BLaER1 treated with 17β-estradiol and CSF1 and Interleukin-3, amounts not matched to agents 10 nM and 100 nM (cell line): Measurements from ENCODE around the gene COX6B2.
A peak's percentile ranks its signal among the peaks of the same experiment; 100 is the strongest.

ENCODE experiments used
- H3K27ac ChIP-seq, 11 experiments: shearing (Covaris generic); formaldehyde crosslinking; 2 replicates each; pipeline ENCODE4 v1.8.1; 2022
- H3K27me3 ChIP-seq, 11 experiments: shearing (Covaris generic); formaldehyde crosslinking; 2 replicates each; pipeline ENCODE4 v1.8.1; 2022
- H3K36me3 ChIP-seq, 11 experiments: shearing (Covaris generic); formaldehyde crosslinking; 2 replicates each; pipeline ENCODE4 v1.8.1; 2022
- H3K4me1 ChIP-seq, 10 experiments: shearing (Covaris generic); formaldehyde crosslinking; 2 replicates each; pipeline ENCODE4 v1.8.1; 2022
- H3K4me2 ChIP-seq, 11 experiments: shearing (Covaris generic); formaldehyde crosslinking; 2 replicates each; pipeline ENCODE4 v1.8.1; 2022
- H3K4me3 ChIP-seq, 10 experiments: shearing (Covaris generic); formaldehyde crosslinking; 2 replicates each; pipeline ENCODE4 v1.8.1; 2022
- H3K9ac ChIP-seq, 11 experiments: shearing (Covaris generic); formaldehyde crosslinking; 2 replicates each; pipeline ENCODE4 v1.8.1; 2022
- H3K9me3 ChIP-seq, 11 experiments: shearing (Covaris generic); formaldehyde crosslinking; replicated peaks in 1 of 11; 2 replicates each; pipeline ENCODE4 v1.8.1; 2022
- H4K20me1 ChIP-seq, 11 experiments: shearing (Covaris generic); formaldehyde crosslinking; 2 replicates each; pipeline ENCODE4 v1.8.1; 2022
- Cebpa-rat ChIP-seq, 11 experiments: shearing (Covaris generic); IDR thresholded peaks; 2 replicates each; pipeline ENCODE4 v1.8.1; 2022

COX6B2 gene

DNA sequence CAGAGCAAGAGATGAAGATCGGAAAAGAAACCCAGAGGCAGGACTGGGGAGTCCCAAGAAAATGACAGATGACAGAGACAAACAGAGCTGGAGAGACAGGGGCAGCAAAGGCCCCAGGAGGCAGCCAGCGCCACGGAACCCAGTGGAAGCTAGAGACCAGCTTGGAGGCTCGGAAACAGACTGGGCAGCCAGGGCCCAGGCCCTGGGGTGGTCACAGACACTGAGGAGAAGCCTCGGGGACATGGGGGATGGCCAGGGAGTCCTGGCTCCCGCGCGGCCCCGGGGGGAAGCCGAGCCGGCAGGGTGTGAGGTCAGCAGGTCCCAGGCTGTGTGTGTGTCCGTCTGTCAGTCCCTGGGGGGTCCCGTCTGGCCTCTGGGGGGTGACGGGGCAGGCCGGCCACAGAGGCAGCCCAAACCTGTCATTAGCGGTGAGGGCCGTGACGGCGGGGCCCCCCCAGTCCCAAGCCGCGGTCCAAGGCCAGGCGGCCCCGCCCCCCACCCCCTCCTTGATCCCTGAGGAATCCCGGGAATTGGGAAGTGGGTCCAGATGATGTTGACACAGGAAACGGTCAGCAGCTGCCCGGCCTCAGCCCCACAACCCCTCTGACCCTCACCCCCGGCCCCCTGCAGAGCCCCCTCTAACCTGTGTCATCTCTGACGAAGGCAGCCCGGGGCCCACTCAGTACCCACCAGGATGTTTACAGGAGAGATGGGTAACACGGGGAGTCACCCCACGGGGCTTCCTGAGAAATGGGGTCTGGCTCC lies 19.7 kb upstream of the COX6B2 start:
- Histone ChIP-seq H3K9me3 (no peaks in the 10 kb centered on the region), H3K36me3 (no peaks in the 10 kb centered on the region), H3K4me1 (peaks cover 7 to 29% (median 21%) of the 10 kb centered on the region in 10 experiments; a peak in 18 of 20 replicates), H3K4me3 (no peak overlapping the region), H3K9ac (no peak overlapping the region), H3K27ac (no peak overlapping the region), H3K27me3 (peaks cover 57 to 84% (median 77%) of the 10 kb centered on the region in 11 experiments), H3K4me2 (no peak overlapping the region), H4K20me1 (peaks cover 0 to 22% (median under 1%) of the 10 kb centered on the region in 11 experiments; a peak in 9 of 22 replicates)
- no peak for TF ChIP-seq Cebpa-rat (IDR thresholded peaks at IDR 0.05)

DNA sequence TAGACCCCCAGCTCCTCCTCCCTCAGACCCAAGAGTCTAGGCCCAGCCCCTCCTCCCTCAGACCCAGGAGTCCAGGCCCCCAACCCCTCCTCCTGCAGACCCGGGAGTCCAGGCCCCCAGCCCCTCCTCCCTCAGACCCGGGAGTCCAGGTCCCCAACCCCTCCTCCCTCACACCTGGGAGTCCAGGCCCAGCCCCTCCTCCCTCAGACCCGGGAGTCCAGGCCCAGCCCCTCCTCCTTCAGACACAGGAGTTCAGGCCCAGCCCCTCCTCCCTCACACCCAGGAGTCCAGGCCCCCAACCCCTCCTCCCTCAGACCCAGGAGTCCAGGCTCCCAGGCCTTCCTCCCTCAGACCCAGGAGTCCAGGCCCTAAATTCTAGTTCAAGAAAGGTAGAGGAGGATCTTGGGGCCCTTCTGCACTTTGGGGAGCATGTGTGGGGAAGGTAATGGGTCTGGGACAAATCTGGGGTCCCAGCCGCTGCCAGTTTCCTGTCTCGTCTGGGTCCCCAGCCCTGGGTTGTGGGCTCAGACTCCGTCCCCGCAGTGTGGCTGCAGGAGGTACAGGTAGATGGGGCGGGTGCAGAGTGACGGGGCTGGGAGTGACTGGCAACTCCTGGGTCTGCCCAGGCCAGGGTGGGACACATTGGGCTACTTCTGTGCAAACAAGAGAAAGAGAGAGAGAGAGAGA lies 18.9 kb upstream of the COX6B2 start:
- H3K36me3 ChIP-seq, result no peaks in the 10 kb centered on the region
- no peak for TF ChIP-seq Cebpa-rat (IDR thresholded peaks at IDR 0.05)
- H3K9ac ChIP-seq, result no peak overlapping the region
- H3K27me3 ChIP-seq, result peaks cover 65 to 91% (median 84%) of the 10 kb centered on the region in 11 experiments
- H3K4me1 ChIP-seq, result peaks cover 12 to 36% (median 26%) of the 10 kb centered on the region in 10 experiments; a peak in 18 of 20 replicates
- no peak overlapping the region; a peak in 1 of 22 replicates for H3K4me2 ChIP-seq
- H3K27ac ChIP-seq, result no peak overlapping the region
- H3K4me3 ChIP-seq, result no peak overlapping the region
- no peaks in the 10 kb centered on the region for H3K9me3 ChIP-seq
- H4K20me1 ChIP-seq, result peaks cover 0 to 29% (median 7%) of the 10 kb centered on the region in 11 experiments; a peak in 11 of 22 replicates

DNA sequence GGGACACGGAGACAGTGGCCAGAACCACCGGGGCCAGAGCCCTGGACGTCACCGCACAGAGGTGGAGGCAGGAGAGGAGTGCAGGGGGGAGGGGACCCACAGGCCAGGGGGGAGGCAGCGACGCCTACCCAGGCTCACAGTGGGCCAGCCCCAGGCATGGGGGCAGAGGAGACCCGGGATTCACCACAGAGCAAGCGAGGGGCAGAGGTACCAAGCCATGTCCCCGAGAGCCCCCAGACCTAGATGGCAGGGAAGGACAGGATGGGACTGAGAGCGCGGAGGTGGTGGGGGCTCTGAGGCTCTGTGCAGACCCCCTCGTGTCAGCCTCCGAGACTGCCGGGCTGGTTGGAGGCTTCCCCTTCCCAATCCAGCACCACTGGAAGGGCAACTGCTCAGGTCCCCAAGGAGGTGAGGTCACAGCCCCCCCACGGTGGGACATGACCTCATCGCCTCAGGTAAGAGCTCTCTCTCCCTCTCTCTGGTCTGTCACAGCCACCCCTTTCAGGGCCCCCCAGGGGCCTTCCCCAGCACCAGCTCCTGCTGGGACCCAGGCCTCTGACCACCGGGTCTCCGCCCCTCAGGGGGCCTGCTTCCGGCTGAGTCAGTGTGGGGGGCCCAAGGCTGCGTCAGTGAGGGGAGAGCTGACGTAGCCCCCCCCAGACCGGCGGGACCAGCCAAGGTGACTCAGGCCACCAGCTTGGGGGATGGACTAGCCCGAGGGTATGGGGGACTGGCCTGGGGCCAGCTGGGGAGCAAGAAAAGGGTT lies 18.0 kb upstream of the COX6B2 start:
- Histone ChIP-seq H3K27me3 (peaks cover 73 to 95% (median 88%) of the 10 kb centered on the region in 11 experiments), H3K27ac (no peak overlapping the region), H3K4me2 (peak overlapping the region in 10 of 11 experiments; percentile 1 to 55 (median 43); a peak in 14 of 22 replicates), H3K9me3 (no peaks in the 10 kb centered on the region), H3K36me3 (no peaks in the 10 kb centered on the region), H3K4me3 (no peak overlapping the region), H4K20me1 (peaks cover 0 to 27% (median 7%) of the 10 kb centered on the region in 11 experiments; a peak in 11 of 22 replicates), H3K4me1 (peaks cover 12 to 36% (median 25%) of the 10 kb centered on the region in 10 experiments; a peak in 18 of 20 replicates), H3K9ac (peak overlapping the region in 4 of 11 experiments; percentile 9 to 46 (median 24); a peak in 1 of 22 replicates)
- TF ChIP-seq Cebpa-rat (IDR thresholded peaks at IDR 0.05), result no peak

DNA sequence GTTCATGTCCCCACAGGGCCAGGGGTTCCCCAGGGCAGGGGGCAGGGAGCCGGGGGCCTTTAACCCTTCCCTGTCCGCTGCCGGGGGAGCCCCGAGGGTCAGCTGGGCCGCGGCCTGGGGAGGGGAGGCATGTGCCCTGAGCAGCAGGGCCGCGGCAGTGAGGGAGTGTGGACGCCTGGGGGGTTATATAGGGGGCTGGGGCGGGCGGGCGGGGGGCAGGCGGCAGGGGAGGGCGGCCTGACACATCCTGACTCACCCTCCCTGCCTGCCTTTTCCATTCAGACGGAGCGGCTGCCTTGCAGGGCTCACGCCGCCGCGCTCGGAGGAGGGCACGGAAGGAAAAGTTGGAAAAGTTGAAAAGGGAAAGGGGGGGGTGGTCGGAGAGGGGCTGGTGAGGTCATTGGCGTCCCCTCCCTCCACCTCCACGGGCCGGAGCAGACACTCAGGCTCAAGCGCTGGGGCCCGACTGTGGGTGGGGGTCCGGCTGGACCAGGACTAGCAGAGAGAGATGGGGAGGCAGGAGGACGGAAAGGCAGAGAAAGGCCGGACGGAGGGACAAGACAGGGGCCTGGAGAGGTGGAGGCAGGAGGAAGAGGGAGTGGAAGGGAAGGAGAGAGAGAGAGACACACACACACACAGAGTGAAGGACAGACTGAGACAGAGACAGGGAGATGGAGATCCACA lies 15.9 kb upstream of the COX6B2 start, which contains the start of gene IL11:
Gene IL11 (minus strand): TSS at position 159 of the 684 bp plus-strand sequence. CDS start 153 bp downstream, at position 6.
- Histone ChIP-seq H3K27ac (no peak within 1 kb of the TSS), H3K9ac (peak within 1 kb of the TSS in 9 of 11 experiments; percentile 38 to 67 (median 51); a peak in 12 of 22 replicates), H3K4me2 (peak within 1 kb of the TSS; percentile 78 to 89 (median 83)), H3K4me1 (peaks cover 12 to 22% (median 19%) of the 10 kb centered on the region in 10 experiments; a peak in 18 of 20 replicates), H4K20me1 (peaks cover 0 to 26% (median 7%) of the 10 kb centered on the region in 11 experiments; a peak in 9 of 22 replicates), H3K9me3 (no peaks in the 10 kb centered on the region), H3K36me3 (no peaks in the 10 kb centered on the region), H3K27me3 (peaks cover 59 to 85% (median 79%) of the 10 kb centered on the region in 11 experiments), H3K4me3 (peak within 1 kb of the TSS; percentile 37 to 67 (median 51); a peak in 19 of 20 replicates)
- TF ChIP-seq Cebpa-rat (IDR thresholded peaks at IDR 0.05), result no peak

DNA sequence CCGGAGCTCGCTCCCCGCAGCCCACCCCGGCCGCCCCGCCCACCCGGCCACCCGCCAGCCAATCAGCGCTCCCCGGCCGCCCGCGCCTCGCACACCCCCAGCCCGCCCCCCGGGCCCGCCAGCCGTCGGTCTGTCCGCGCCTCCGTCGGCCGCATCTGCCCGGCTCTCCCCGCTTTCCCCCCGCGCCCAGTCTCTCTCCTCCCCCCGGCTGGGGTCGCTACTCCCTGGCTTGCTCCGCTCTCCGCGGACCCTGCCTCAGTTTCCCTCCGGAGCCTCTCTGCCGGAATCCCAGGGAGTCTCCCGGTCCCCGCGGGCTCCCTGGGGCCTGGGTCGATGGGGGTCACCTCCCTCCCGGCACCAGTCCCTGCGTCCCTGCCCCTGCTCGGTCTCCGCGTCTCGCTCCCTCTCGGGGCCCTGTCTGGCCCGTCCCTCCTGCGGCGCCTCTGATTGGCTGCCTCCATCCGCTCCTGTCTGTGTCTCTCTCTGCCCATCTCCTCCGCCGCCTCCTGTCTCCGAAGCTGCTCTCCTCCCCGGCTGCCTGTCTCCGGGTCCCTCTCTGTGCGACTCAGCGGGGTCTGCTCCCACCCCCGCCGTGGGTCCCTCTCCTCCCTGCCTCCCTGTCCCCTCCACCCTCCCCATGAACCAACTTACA lies 15.3 kb upstream of the COX6B2 start:
- H3K27ac ChIP-seq, result no peak overlapping the region
- H3K9ac ChIP-seq, result peak overlapping the region in 3 of 11 experiments; percentile 38 to 54 (median 50); a peak in 4 of 22 replicates
- H3K4me2 ChIP-seq, result peak overlapping the region; percentile 75 to 89 (median 82)

DNA sequence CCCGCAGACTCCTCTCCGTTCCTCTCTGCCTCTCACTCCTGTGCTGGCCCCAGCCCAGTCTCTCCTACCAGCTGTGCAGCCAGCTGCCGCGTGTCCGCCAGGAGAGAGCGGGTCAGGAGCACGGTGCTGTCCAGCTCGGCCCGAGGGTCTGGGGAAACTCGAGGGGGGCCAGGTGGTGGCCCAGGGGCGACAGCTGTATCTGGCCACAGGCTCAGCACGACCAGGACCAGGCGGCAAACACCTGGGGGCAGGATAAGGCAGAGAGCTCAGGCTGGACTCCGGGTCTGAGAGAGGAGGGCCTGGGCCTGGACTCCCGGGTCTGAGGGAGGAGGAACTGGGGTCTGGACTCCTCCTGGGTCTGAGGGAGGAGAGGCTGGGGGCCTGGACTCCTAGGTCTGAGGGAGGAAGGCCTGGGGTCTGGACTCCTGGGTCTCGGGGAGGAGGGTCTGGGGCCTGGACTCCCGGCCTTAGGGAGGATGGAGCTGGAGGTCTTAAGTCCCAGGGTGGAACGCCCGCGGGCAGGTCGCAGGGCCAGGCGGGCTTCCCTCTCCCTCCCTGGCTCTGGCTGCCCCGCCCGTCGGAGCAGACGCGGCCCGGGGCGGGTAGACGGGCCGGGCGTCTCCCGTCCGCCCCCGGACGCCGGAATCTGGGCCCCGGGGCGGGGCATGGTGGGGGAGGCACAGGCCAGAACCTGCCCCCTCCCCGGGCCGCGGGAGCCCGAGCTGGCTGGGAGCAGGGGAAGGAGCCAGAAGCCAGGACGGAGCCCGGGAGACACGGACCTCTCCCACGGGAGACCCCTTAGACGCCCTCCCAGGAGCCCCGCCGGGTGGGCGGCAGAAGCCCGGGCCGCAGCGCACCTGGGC lies 14.4 kb upstream of the COX6B2 start:
- no peak for TF ChIP-seq Cebpa-rat (IDR thresholded peaks at IDR 0.05)
- Histone ChIP-seq H3K9ac (peak overlapping the region in 9 of 11 experiments; percentile 38 to 67 (median 51); a peak in 12 of 22 replicates), H3K9me3 (no peaks in the 10 kb centered on the region), H3K36me3 (no peaks in the 10 kb centered on the region), H3K4me3 (peak overlapping the region; percentile 33 to 67 (median 51); a peak in 18 of 20 replicates), H3K27ac (no peak overlapping the region), H3K27me3 (peaks cover 53 to 78% (median 73%) of the 10 kb centered on the region in 11 experiments), H3K4me2 (peak overlapping the region; percentile 75 to 89 (median 82)), H3K4me1 (peaks cover 12 to 26% (median 19%) of the 10 kb centered on the region in 10 experiments; a peak in 18 of 20 replicates), H4K20me1 (peaks cover 0 to 26% (median 7%) of the 10 kb centered on the region in 11 experiments; a peak in 9 of 22 replicates)

More for the DNA sequence above, 15.3 kb upstream of the COX6B2 start:
- TF ChIP-seq Cebpa-rat (IDR thresholded peaks at IDR 0.05), result no peak
- Histone ChIP-seq H4K20me1 (peaks cover 0 to 26% (median 7%) of the 10 kb centered on the region in 11 experiments; a peak in 9 of 22 replicates), H3K9me3 (no peaks in the 10 kb centered on the region), H3K36me3 (no peaks in the 10 kb centered on the region), H3K4me1 (peaks cover 12 to 22% (median 19%) of the 10 kb centered on the region in 10 experiments; a peak in 18 of 20 replicates), H3K4me3 (peak overlapping the region; percentile 28 to 67 (median 49); a peak in 15 of 20 replicates), H3K27me3 (peaks cover 56 to 82% (median 76%) of the 10 kb centered on the region in 11 experiments)

DNA sequence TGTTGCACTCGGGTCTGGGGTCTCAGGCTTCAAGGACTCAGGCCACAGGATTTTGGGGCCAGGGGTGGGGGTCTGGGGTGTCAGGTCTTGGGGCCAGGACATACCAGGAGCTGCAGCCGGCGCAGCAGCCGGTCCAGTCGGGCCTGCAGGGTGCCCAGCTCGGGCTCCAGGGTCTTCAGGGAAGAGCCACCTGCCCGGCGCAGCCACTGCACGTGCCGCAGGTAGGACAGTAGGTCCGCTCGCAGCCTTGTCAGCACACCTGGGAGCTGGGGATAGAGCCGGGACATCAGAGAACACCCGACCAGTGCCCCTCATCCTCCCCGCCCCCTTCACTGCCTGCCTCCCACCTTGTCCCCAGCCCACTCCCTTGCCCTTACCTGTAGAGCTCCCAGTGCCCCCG lies 13.6 kb upstream of the COX6B2 start:
- peaks cover 0 to 26% (median 7%) of the 10 kb centered on the region in 11 experiments; a peak in 9 of 22 replicates for H4K20me1 ChIP-seq
- TF ChIP-seq Cebpa-rat (IDR thresholded peaks at IDR 0.05), result no peak
- H3K27me3 ChIP-seq, result peaks cover 52 to 70% (median 65%) of the 10 kb centered on the region in 11 experiments
- H3K36me3 ChIP-seq, result no peaks in the 10 kb centered on the region
- H3K4me3 ChIP-seq, result no peak overlapping the region
- no peak overlapping the region for H3K27ac ChIP-seq
- H3K4me1 ChIP-seq, result peaks cover 12 to 28% (median 19%) of the 10 kb centered on the region in 10 experiments; a peak in 18 of 20 replicates
- H3K4me2 ChIP-seq, result no peak overlapping the region
- no peaks in the 10 kb centered on the region for H3K9me3 ChIP-seq
- H3K9ac ChIP-seq, result no peak overlapping the region
